GM12873 (cell line): ENCODE measurements around the gene IFI35.
A peak's percentile ranks its signal among the peaks of the same experiment; 100 is the strongest.

ENCODE experiments used
- CTCF ChIP-seq: IDR thresholded peaks from 2 replicates; pipeline ENCODE4 v1.5.1; 2012; ENCODE audit warnings: low read depth, mild to moderate bottlenecking, moderate library complexity, low read length, control low read depth; ENCODE audit not compliant: insufficient read depth; ENCODE audit errors: missing control alignments

IFI35 gene

GRCh38 chr17:42979511-42980273, 26.9 kb upstream of the IFI35 start, which contains the start of gene PTGES3L:
TSS of gene PTGES3L (minus strand) at chr17:42980080. CDS start at chr17:42980053, 27 bp downstream.
- no peak for TF ChIP-seq CTCF

GRCh38 chr17:42980274-42980765, 26.3 kb upstream of the IFI35 start, which contains the start of gene RUNDC1:
TSS of gene RUNDC1 (plus strand) at chr17:42980565. CDS start at chr17:42980577, 12 bp downstream.
- TF ChIP-seq CTCF, result no peak

GRCh38 chr17:42980766-42981397, 25.7 kb upstream of the IFI35 start:
- TF ChIP-seq CTCF, result peak; percentile 29

- TF ChIP-seq CTCF, result no peak
Observed at GRCh38 chr17:42982266-42982665, 24.3 kb upstream of the IFI35 start.

GRCh38 chr17:42985225-42985624, 21.4 kb upstream of the IFI35 start:
- no peak for TF ChIP-seq CTCF

GRCh38 chr17:42989141-42989540, 17.4 kb upstream of the IFI35 start:
- no peak for TF ChIP-seq CTCF
